Left cardiac atrium (tissue), 4 donors: ENCODE results near the gene SPTB. TPM values are rescaled to one million over a fixed set of nuclear protein-coding genes. Genes with fewer than 3 reads are reported as not detected.

Experiments used
- ATAC-seq, 2 donors: fragments of 200-7000 bp; cut with Tn5 transposase; one replicate each; pipeline ENCODE4 v1.9.1; 2020; ENCODE audit warnings: mild to moderate bottlenecking in 2 of 2, moderate library complexity in 2 of 2
- DNase-seq: peaks from one replicate; pipeline ENCODE4 v3.0.0-alpha.2; 2020
- intact Hi-C, 2 donors: fragments of 100-400 bp; cut with DNase I; formaldehyde crosslinking; loops; one replicate each; pipeline versions ENCODE4 v1.14.1 to v1.15.1; 2022 to 2023
- total RNA-seq, 2 donors: library from RNA; stranded (reverse); fragmentation: NEBNext Ultra II Directional; extraction: Animal tissue kit (Norgen Biotek cat#: 25700); gene quantifications; one replicate each; pipeline ENCODE4 v1.2.1, GENCODE V29; 2021
- donor health status: DM: no; HTN: yes; CAD: no.
- donor health status: DM: no; HTN: yes; CAD: no; lungs with severe emphysema.
- donor health status: DM: yes; HTN: yes; CAD: no.
- donor health status: Dilated cardiomyopathy.

SPTB gene
- total RNA-seq, 2 donors from 2014 or later = 58.2 to 63.6 TPM

GRCh38 chr14:64778104-64778754 lies 101.5 kb downstream of the SPTB start:
- no peak for DNase-seq
- intact Hi-C loops = no loop called here
- ATAC-seq = peak; percentile 51 to 82

GRCh38 chr14:64777461-64777860 lies 102.2 kb downstream of the SPTB start:
- intact Hi-C loops = no loop called here
- no peak for ATAC-seq
- no peak for DNase-seq

GRCh38 chr14:64775081-64775777 lies 104.5 kb downstream of the SPTB start:
- DNase-seq (no peak), ATAC-seq (no peak)
- intact Hi-C loops = no loop called here

GRCh38 chr14:64774272-64774671 lies 105.4 kb downstream of the SPTB start:
- intact Hi-C loops = no loop called here
- DNase-seq = no peak
- ATAC-seq = no peak

- no peak for DNase-seq
- no peak for ATAC-seq
- intact Hi-C loops = no loop called here
Observed at GRCh38 chr14:64773577-64773976, 106.1 kb downstream of the SPTB start.

- intact Hi-C loops = no loop called here
- DNase-seq = no peak
Observed at GRCh38 chr14:64773046-64773445, 106.7 kb downstream of the SPTB start.

GRCh38 chr14:64772397-64772950 lies 107.2 kb downstream of the SPTB start:
- ATAC-seq (no peak), DNase-seq (no peak)
- intact Hi-C loops = no loop called here

More at GRCh38 chr14:64773046-64773445, 106.7 kb downstream of the SPTB start:
- no peak for ATAC-seq

- intact Hi-C loops = no loop called here
- ATAC-seq = no peak
- no peak for DNase-seq
Observed at GRCh38 chr14:64771161-64771560, 108.5 kb downstream of the SPTB start.

- intact Hi-C loops = no loop called here
- DNase-seq (no peak), ATAC-seq (no peak)
Observed at GRCh38 chr14:64770751-64771150, 109.0 kb downstream of the SPTB start.

GRCh38 chr14:64769096-64770020 lies 110.3 kb downstream of the SPTB start:
- DNase-seq (no peak), ATAC-seq (no peak)
- intact Hi-C loops = no loop called here

- no peak for ATAC-seq
- intact Hi-C loops = no loop called here
- no peak for DNase-seq
Observed at GRCh38 chr14:64768401-64769095, 111.2 kb downstream of the SPTB start.

GRCh38 chr14:64767215-64767964 lies 112.3 kb downstream of the SPTB start:
- intact Hi-C loops = no loop called here
- DNase-seq (no peak), ATAC-seq (no peak)

GRCh38 chr14:64766430-64767151 lies 113.1 kb downstream of the SPTB start:
- intact Hi-C loops = no loop called here
- DNase-seq (no peak), ATAC-seq (no peak)

GRCh38 chr14:64765740-64766302 lies 113.9 kb downstream of the SPTB start:
- intact Hi-C loops = loop anchor here in 1 of 2 donors (2.0 kb wide), 1 partner anchor 95 kb away; no protein-coding TSS in a partner anchor
- DNase-seq (no peak), ATAC-seq (no peak)

GRCh38 chr14:64764641-64765520 lies 114.8 kb downstream of the SPTB start:
- intact Hi-C loops = loop anchor here (2.0 to 5.0 kb wide), 2 partner anchors 93 to 94 kb away; no protein-coding TSS in a partner anchor
- ATAC-seq = peak; percentile 52 to 62
- peak; percentile 75 for DNase-seq
